Vagina (tissue), 2 donors: ENCODE data around the gene PANK4. TPM values are rescaled to one million over a fixed set of nuclear protein-coding genes. Genes with fewer than 3 reads are reported as not detected.

Experiments
- DNase-seq, 2 donors: peaks; one replicate each; pipeline ENCODE4 v3.0.0-alpha.2; 2017; ENCODE audit errors: extremely low spot score in 2 of 2
- H3K27ac ChIP-seq: fragments of 200-600 bp; sonication (generic); one replicate; pipeline ENCODE4 v1.5.1; 2019
- H3K27me3 ChIP-seq: fragments of 200-600 bp; sonication (generic); one replicate; pipeline ENCODE4 v1.5.1; 2019
- H3K36me3 ChIP-seq, 2 donors: fragments of 200-600 bp; sonication (generic); one replicate each; pipeline ENCODE4 v1.5.1; 2017 to 2019
- H3K4me1 ChIP-seq: fragments of 200-600 bp; sonication (generic); one replicate; pipeline ENCODE4 v1.5.1; 2019
- H3K4me3 ChIP-seq, 2 donors: fragments of 200-600 bp; sonication (generic); 1 replicate in 1 of 2; 2 replicates in 1 of 2; pipeline ENCODE4 v1.5.1; 2016 to 2019
- H3K9me3 ChIP-seq: fragments of 200-600 bp; sonication (generic); one replicate; pipeline ENCODE4 v1.5.1; 2019
- CTCF ChIP-seq, 3 experiments: fragments of 450-650 bp in 2 of 3; fragments of 200-600 bp in 1 of 3; sonication (generic) in 1 of 3; IDR thresholded peaks; one replicate each; pipeline ENCODE4 v1.5.1; 2017 to 2019; ENCODE audit warnings: antibody characterized with exemption in 3 of 3, mild to moderate bottlenecking in 2 of 3, moderate library complexity in 2 of 3
- POLR2A ChIP-seq, 2 donors: fragments of 450-650 bp; IDR thresholded peaks; one replicate each; pipeline ENCODE4 v1.6.1; 2017; ENCODE audit warnings: antibody characterized with exemption in 2 of 2, mild to moderate bottlenecking in 2 of 2, moderate library complexity in 2 of 2
- POLR2AphosphoS5 ChIP-seq, 2 donors: sonication (generic); formaldehyde crosslinking; IDR thresholded peaks; one replicate each; pipeline ENCODE4 v1.9.0; 2017; ENCODE audit warnings: antibody characterized with exemption in 2 of 2, mild to moderate bottlenecking in 2 of 2, low read depth in 1 of 2; ENCODE audit not compliant: insufficient read depth in 1 of 2
- intact Hi-C: fragments of 100-400 bp; cut with DNase I; formaldehyde crosslinking; loops from one replicate; pipeline ENCODE4 v1.15.1; 2023
- total RNA-seq: library from RNA; depleted of rRNA; stranded (reverse); fragments of >200 nt; gene quantifications from one replicate; pipeline ENCODE4 v1.2.3, GENCODE V29; 2016

The PANK4 gene
- total RNA-seq, 1 donor from 2014 or later, result 39.5 TPM

GRCh38 chr1:2530513-2531361 lies 4.3 kb upstream of the PANK4 start:
- Histone ChIP-seq H3K27ac (no peak overlapping the region), H3K4me3 (peak overlapping the region in 1 of 2 donors; percentile 46), H3K27me3 (no peaks in the 10 kb centered on the region), H3K9me3 (no peaks in the 10 kb centered on the region), H3K4me1 (peaks cover 78% of the 10 kb centered on the region), H3K36me3 (no peaks in the 10 kb centered on the region)
- intact Hi-C loops, result no loop called here
- no peak for DNase-seq
- no peak for TF ChIP-seq CTCF (IDR thresholded peaks at IDR 0.05)
- TF ChIP-seq POLR2AphosphoS5 (IDR thresholded peaks at IDR 0.05; ENCODE audit: insufficient read depth in 1 of 2, low read depth in 1 of 2), result no peak
- TF ChIP-seq POLR2A (IDR thresholded peaks at IDR 0.05), result no peak

- no peak for TF ChIP-seq POLR2A (IDR thresholded peaks at IDR 0.05)
- no peak for TF ChIP-seq CTCF (IDR thresholded peaks at IDR 0.05)
- no peak for TF ChIP-seq POLR2AphosphoS5 (IDR thresholded peaks at IDR 0.05; ENCODE audit: insufficient read depth in 1 of 2, low read depth in 1 of 2)
- Histone ChIP-seq H3K36me3 (no peaks in the 10 kb centered on the region), H3K4me3 (peak within 1 kb of the TSS; percentile 39 to 46), H3K27ac (peak within 1 kb of the TSS; percentile 27), H3K9me3 (no peaks in the 10 kb centered on the region), H3K27me3 (no peaks in the 10 kb centered on the region), H3K4me1 (peaks cover 78% of the 10 kb centered on the region)
- DNase-seq, result no peak
- intact Hi-C loops, result loop anchor here (5.0 kb wide), 1 partner anchor 118 kb away; the partner anchor contains the start of gene PEX10
Measured at GRCh38 chr1:2529784-2530512, 3.6 kb upstream of the PANK4 start, which contains the start of gene HES5. HES5 (minus strand) TSS chr1:2530263; CDS start chr1:2530164, 99 bp downstream.

- Histone ChIP-seq H3K27me3 (no peaks in the 10 kb centered on the region), H3K4me1 (peaks cover 78% of the 10 kb centered on the region), H3K4me3 (peak overlapping the region; percentile 39 to 46), H3K27ac (peak overlapping the region; percentile 27), H3K9me3 (no peaks in the 10 kb centered on the region), H3K36me3 (no peaks in the 10 kb centered on the region)
- intact Hi-C loops, result loop anchor here (5.0 kb wide), 1 partner anchor 117 kb away; the partner anchor contains the start of gene PEX10
- no peak for TF ChIP-seq POLR2AphosphoS5 (IDR thresholded peaks at IDR 0.05; ENCODE audit: insufficient read depth in 1 of 2, low read depth in 1 of 2)
- no peak for TF ChIP-seq CTCF (IDR thresholded peaks at IDR 0.05)
- no peak for TF ChIP-seq POLR2A (IDR thresholded peaks at IDR 0.05)
- DNase-seq, result no peak
Measured at GRCh38 chr1:2528966-2529783, 2.8 kb upstream of the PANK4 start.

GRCh38 chr1:2528611-2528965 lies 2.2 kb upstream of the PANK4 start:
- Histone ChIP-seq H3K27ac (peak overlapping the region; percentile 27), H3K36me3 (no peaks in the 10 kb centered on the region), H3K4me1 (peaks cover 78% of the 10 kb centered on the region), H3K4me3 (peak overlapping the region in 1 of 2 donors; percentile 39), H3K27me3 (no peaks in the 10 kb centered on the region), H3K9me3 (no peaks in the 10 kb centered on the region)
- DNase-seq, result no peak
- intact Hi-C loops, result loop anchor here (5.0 kb wide), 1 partner anchor 116 kb away; the partner anchor contains the start of gene PEX10
- no peak for TF ChIP-seq POLR2A (IDR thresholded peaks at IDR 0.05)
- no peak for TF ChIP-seq CTCF (IDR thresholded peaks at IDR 0.05)
- no peak for TF ChIP-seq POLR2AphosphoS5 (IDR thresholded peaks at IDR 0.05; ENCODE audit: insufficient read depth in 1 of 2, low read depth in 1 of 2)
